ENCODE results near the gene RELN.

The RELN gene

DNA sequence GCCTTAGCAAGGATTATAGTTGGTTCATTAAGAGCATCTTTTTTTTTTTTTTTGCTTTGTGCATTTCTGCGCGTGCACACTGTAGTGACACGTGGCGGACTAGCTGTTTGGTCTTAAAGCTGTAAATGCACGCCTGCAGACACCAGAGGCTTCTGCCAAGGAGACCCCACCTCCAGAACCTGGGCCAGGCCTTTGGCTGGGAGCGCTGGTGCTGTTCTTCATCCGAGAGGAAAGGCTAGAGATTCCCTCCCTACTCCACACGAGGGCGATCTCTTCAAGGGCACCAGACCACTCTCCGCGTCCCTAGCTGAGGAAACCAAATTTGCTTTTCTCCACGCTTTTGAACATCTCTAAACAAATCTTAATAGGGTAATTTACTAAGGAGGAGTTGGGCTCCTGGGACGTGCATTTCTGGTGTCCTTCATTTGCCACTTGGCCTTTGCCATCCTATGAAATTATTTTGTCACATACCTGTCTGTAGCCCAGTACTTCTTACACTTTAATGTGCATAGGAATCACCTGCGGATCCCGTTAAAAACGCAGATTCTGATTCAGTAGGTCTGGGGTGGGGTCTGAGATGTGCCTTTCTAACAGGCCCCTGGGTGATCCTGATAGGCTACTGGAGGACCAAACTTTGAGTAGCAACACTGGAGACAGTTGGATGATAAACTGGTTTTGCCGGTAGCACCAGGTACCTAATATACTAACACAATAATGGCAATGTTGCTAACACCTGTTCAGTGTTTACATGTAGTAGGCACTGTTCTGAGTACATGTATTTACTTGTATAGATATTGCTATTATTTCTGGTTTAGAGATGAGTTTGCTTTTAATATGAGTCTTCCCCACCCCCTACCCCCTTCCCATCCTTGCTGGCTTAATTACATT is 542.1 kb downstream of the RELN start (continued):
- TF ChIP-seq KLF1 (tag by site-specific recombination; IDR thresholded peaks at IDR 0.05) (no peak), ZIC2 (tag by site-specific recombination; IDR thresholded peaks at IDR 0.05) (no peak), ZNF433 (tag by site-specific recombination; IDR thresholded peaks at IDR 0.05; ENCODE audit: low read depth) (no peak), ZNF549 (tag by site-specific recombination; IDR thresholded peaks at IDR 0.05) (no peak), ZNF560 (tag by site-specific recombination; IDR thresholded peaks at IDR 0.05; ENCODE audit: borderline replicate concordance) (no peak), ZBTB48 (tag by site-specific recombination; IDR thresholded peaks at IDR 0.05) (peak; percentile 34; the same call in 1 of the 2 replicates), ZNF202 (tag by site-specific recombination; IDR thresholded peaks at IDR 0.05; ENCODE audit: borderline replicate concordance) (no peak), REST (tag by site-specific recombination; IDR thresholded peaks at IDR 0.05) (no peak), KLF17 (tag by site-specific recombination; IDR thresholded peaks at IDR 0.05) (no peak), CTCF (tag by site-specific recombination; IDR thresholded peaks at IDR 0.05) (peak; percentile 65), SETDB1 (IDR thresholded peaks at IDR 0.05; ENCODE audit: insufficient read length, low read length) (no peak), ZNF248 (tag by site-specific recombination; IDR thresholded peaks at IDR 0.05) (no peak), ZNF311 (tag by site-specific recombination; IDR thresholded peaks at IDR 0.05; ENCODE audit: borderline replicate concordance) (no peak), BCL11B (tag by site-specific recombination; IDR thresholded peaks at IDR 0.05; ENCODE audit: low read depth) (no peak), ZNF544 (tag by site-specific recombination; IDR thresholded peaks at IDR 0.05) (no peak), ZNF239 (tag by site-specific recombination; IDR thresholded peaks at IDR 0.05) (no peak), ZNF501 (tag by site-specific recombination; IDR thresholded peaks at IDR 0.05) (no peak), SP7 (tag by site-specific recombination; IDR thresholded peaks at IDR 0.05) (no peak), ZBTB17 (tag by site-specific recombination; IDR thresholded peaks at IDR 0.05) (0 out of 2 replicates have a peak, but pooled peaks have one; percentile 33)
- TF ChIP-seq, protein P1, sequence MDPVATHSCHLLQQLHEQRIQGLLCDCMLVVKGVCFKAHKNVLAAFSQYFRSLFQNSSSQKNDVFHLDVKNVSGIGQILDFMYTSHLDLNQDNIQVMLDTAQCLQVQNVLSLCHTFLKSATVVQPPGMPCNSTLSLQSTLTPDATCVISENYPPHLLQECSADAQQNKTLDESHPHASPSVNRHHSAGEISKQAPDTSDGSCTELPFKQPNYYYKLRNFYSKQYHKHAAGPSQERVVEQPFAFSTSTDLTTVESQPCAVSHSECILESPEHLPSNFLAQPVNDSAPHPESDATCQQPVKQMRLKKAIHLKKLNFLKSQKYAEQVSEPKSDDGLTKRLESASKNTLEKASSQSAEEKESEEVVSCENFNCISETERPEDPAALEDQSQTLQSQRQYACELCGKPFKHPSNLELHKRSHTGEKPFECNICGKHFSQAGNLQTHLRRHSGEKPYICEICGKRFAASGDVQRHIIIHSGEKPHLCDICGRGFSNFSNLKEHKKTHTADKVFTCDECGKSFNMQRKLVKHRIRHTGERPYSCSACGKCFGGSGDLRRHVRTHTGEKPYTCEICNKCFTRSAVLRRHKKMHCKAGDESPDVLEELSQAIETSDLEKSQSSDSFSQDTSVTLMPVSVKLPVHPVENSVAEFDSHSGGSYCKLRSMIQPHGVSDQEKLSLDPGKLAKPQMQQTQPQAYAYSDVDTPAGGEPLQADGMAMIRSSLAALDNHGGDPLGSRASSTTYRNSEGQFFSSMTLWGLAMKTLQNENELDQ (tag by site-specific recombination; IDR thresholded peaks at IDR 0.05; ENCODE audit: low read depth) = no peak
- TF ChIP-seq, protein P2, sequence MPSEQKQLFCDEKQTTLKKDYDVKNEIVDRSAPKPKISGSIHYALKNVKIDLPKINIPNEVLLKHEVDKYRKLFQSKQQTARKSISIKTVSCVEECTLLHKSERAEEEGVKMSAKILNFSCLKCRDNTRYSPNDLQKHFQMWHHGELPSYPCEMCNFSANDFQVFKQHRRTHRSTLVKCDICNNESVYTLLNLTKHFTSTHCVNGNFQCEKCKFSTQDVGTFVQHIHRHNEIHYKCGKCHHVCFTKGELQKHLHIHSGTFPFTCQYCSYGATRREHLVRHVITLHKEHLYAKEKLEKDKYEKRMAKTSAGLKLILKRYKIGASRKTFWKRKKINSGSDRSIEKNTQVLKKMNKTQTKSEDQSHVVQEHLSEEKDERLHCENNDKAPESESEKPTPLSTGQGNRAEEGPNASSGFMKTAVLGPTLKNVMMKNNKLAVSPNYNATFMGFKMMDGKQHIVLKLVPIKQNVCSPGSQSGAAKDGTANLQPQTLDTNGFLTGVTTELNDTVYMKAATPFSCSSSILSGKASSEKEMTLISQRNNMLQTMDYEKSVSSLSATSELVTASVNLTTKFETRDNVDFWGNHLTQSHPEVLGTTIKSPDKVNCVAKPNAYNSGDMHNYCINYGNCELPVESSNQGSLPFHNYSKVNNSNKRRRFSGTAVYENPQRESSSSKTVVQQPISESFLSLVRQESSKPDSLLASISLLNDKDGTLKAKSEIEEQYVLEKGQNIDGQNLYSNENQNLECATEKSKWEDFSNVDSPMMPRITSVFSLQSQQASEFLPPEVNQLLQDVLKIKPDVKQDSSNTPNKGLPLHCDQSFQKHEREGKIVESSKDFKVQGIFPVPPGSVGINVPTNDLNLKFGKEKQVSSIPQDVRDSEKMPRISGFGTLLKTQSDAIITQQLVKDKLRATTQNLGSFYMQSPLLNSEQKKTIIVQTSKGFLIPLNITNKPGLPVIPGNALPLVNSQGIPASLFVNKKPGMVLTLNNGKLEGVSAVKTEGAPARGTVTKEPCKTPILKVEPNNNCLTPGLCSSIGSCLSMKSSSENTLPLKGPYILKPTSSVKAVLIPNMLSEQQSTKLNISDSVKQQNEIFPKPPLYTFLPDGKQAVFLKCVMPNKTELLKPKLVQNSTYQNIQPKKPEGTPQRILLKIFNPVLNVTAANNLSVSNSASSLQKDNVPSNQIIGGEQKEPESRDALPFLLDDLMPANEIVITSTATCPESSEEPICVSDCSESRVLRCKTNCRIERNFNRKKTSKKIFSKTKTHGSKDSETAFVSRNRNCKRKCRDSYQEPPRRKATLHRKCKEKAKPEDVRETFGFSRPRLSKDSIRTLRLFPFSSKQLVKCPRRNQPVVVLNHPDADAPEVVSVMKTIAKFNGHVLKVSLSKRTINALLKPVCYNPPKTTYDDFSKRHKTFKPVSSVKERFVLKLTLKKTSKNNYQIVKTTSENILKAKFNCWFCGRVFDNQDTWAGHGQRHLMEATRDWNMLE (tag by site-specific recombination; conservative IDR thresholded peaks at IDR 0.05; ENCODE audit: low read depth) = no peak

All from HEK293 (cell line).